NCI-H748 (cell line): Measurements from ENCODE around the gene RNF223.
"Not testable (repeated sequence)": the region's sequence is repeated elsewhere in the genome, so short reads cannot be mapped to it uniquely, and the experiment has no call there.

Experiments used
- DNase-seq: peaks from one replicate; lab custom pipeline; 2025; ENCODE audit not compliant: unreplicated experiment; lab: John Stamatoyannopoulos, UW

Gene RNF223

DNA sequence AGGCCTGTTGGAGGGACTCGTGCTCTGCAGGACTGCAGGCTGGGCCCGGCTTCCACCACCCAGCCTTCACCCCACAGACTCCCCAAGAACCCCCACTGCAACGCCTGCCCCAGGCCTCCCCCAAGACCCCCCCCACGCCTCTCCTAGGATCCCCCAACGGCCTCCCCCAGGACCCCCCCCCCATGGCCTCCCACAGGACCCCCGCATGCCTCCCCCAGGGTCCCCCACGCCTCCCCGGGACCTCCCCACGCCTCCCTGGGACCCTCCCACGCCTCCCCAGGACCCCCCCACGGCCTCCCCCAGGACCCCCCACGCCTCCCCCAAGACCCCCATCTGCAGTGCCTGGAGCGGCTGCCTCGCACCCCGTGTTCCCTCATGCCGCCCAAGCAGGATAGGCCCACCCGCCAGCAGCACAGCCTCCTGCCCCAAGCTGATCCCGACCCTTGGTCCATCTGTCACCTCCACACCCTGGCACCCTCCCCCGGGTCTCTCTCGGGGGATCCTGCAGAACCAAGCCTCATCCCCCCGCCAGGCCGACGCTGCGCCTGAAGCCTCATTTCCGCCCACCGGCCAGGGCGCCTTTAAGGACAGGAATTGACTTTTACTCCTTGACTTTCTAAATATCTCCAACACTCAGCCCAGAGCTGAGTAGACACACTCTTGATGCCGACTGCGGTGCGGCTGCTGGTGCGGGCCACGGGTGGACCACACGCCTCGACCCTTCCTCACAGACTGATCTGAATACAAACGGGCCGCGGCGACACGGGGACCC is 14.1 kb upstream of the RNF223 start:
- no peak for DNase-seq

DNA sequence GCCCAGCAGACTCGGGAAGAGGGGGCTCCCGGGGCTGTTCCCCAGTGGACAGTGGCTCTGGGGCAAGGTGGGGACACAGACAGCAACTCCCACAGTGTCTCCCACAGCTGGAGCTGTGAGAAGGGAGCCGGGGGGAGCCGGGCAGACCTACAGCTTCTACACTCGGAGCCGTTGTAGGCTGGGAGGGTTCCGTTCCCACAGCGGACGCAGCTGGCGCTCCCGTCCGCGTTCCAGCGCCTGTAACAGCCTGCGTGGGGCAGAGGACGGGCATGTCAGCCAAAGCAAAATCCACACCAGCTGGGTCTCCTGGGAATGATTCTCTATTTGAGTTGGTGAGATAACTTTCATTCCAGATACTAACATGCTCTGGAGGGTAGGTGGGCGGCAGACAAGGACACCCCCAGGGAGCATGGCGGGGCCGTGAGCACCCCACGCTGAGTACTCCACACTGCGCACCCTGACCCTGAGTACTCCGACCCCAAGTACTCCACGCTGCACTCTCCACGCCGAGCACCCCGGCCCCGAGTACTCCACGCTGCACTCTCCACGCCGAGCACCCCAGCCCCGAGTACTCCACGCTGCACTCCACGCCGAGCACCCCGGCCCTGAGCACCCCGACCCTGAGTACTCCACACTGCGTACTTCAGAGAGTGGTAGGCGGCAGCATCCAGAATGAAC is 13.4 kb upstream of the RNF223 start:
- no peak for DNase-seq

DNA sequence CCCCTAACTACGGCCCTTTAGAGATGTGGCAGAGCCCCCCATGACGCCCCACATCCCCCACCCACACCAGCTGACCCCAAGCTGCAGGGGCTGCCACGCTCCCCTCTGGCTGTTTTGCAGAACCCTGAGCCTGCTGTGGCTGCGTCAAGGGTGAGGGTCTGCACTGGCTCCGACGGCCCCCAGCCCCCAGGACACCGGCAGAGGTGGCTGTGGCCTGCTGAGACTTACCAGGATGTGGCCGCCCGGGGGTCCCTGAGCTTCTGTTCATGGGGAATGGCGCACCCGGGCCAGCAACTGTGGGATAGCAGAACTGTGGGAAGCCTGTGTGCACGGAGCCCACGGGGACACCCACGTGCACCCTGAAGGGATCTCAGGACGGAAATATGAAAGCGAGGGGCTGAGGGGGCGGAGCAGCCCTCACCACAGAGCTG is 12.8 kb upstream of the RNF223 start:
- DNase-seq = no peak

DNA sequence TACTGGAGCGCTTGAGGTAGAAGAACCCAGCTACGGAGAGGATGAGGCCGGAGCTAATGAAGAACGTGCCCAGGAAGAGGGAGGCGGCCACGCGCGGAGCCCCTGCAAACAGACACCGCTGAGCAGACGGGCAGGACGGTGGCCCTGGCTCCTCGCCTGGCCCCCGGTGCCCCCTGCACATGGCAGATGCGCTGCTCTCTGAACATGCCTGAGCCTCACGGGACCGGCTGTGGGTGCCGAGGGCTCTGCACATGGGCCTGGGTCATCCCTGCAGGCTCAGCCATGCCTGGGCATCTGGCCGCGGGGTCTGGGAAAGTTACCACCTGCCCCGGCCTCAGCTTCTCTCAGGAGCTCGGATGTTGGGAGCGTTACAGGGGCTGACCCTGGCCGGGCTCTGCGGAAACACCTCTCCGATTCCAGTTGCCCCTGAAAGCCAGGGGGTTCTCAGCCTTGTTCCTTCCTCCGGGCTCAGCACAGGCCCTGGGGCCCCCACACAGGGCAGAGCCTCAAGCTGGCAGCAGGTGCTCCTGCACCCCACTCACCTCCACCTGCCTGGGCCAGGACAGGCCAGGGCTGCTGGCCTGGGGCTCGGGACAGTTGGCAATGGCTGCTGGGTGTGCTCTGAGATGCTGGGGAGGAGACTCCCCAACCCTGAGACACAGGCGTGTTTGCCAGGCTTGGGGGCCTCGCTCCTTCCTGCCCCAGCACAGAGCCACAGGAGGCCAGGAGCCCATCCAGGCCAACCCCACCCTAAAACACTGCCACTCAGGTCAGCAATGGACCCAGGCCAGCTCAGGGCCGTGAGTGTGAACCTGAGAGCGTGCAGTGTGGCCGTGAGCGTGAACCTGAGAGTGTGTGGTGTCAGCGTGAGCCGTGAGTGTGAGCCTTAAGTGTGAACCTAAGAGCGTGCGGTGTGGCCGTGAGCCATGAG is 12.1 kb upstream of the RNF223 start:
- DNase-seq = no peak

DNA sequence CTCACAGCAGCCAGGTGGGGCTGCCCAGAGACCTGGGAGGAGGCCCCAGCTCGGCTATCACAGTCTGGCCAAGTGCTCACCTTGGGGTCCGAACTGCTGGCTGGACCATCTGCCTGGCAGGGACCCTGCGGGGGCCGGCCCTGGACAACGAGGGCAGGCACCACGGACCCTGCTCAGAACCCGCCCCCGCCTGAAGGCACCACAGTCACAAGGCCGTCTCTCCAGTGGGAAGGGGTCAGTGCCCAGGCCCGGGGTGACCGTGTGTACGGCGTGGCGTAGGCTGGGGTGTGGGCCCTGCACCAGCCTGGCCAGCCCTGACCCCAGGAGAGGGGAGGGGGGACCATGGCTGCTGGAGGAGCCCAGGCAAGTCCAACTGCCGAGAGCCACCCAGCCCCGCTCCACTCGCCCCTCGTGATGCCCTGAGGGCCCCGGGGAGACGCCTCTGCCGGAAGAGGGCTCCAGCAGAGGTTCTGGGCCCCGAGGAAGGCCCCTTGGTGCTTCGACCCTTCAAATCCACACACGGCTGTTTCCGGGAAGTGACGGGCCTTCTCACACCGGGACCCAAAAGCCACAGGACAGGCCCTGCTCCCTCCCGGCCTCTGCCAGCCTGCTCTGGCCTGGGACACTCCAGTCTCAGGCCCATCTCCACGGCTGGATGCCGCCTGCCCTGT is 11.2 kb upstream of the RNF223 start:
- no peak for DNase-seq

DNA sequence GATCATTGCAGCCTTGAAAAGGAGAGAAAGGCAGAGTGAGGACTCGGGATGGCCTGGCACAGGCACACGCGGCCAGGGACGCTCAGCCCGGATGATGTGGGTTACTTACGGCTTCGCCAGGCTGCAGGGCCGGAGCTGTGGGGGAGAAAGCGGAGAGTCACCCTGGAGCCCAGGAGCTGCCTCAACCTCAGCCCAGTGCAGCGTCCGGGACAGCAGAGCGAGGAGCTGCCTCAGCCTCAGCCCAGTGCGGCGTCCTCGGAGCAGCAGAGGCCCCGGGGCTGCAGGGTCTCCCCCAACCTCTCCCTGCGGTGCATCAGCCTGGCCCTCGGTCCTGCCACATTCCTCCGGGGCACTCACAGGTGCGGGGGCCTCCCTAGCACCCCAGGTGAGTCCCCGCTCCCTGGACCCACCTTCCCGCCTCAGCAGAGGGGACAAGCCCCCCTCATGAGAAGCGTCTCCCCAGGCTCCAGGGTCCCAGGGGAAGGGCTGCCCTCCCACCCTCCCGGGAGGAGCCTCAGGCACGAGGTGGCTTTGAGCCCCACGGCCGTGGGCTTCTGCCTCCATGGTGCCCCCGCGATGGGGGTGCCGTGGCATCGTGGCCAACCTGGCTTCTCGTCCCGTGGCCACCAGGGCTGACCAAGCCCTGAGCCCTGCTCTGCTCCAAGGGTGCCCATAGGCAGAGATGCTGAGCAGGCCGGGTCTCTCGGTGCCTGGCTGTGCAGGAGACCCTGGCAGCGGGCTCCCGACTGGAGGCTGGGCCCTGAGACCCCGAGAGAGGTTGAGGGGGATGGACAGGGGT is 10.5 kb upstream of the RNF223 start:
- DNase-seq = no peak

DNA sequence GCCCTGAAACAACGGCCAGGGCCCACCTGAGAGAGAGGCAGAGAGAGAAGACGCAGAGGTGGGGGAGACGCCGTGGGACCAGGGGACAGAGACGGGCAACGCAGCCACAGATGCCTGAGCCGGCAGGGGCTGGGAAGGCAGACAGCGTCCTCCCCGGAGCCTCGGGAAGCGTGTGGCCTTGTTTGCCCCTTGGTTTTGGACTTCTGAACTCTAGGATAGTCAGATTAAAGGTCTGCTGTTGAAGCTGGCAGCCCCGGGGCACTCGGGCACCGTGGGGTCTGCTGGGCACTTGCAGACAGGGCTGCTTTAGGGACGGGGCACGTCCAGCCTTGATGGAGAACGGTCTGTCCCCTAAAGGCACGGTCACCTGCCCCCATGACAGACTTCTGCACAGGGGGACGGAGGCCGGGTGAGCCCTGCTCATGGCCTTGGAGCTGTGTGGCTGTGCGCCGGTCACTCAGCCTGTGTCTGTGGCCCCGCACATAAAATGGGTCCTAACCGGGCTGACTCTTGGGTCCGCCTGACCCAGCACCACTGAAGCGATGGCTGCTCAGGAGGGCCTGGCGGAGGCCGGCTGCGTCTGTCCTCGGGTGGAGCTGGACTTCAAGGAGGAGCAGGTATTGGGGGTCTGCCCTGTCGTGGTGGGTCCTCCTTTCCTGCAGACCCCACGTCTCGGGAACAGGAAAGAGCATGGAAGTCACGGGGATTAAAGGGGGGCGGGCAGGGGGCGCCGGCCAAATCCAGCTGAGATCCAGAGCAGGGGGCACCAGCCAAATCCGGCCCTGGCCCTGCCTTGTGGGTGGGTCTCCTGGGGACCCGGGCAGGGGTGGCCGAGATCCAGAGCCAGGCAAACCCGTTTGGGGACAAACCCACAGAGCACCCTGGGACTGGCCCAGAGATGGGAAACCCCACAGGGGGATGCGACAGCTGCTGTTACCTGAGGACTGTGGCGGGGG is 9.6 kb upstream of the RNF223 start:
- DNase-seq = no peak

DNA sequence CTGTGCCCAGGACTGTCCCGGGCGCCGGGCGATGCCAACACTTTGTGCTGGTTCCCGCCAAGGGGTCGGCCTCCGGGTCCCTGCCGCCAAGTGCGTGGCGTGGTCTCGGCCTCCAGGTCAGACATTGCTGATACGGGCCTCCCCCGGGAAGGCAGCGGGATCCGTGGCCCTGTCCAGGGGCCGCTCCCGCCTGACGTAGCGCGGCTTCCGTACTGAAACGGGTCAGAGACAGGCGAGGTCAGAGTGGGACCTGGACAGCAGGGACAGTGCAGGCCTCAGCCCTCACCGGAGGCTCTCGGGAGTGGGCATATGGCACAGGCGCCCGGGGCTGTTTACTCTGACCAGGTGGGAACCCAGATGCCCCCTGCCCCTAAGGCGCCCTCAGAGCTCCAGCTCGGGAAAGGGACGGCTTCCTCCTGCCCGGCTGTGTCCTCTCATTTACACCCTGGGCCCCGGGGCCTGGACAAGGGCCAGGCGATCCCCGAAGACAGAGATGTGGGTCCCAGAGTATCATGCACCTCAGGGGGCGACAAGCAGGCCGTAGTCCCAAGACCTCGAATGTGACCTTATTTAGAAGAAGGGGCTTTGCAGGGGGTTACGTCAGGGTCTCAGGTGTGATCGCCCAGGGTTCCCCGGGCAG is 8.8 kb upstream of the RNF223 start:
- no peak for DNase-seq

DNA sequence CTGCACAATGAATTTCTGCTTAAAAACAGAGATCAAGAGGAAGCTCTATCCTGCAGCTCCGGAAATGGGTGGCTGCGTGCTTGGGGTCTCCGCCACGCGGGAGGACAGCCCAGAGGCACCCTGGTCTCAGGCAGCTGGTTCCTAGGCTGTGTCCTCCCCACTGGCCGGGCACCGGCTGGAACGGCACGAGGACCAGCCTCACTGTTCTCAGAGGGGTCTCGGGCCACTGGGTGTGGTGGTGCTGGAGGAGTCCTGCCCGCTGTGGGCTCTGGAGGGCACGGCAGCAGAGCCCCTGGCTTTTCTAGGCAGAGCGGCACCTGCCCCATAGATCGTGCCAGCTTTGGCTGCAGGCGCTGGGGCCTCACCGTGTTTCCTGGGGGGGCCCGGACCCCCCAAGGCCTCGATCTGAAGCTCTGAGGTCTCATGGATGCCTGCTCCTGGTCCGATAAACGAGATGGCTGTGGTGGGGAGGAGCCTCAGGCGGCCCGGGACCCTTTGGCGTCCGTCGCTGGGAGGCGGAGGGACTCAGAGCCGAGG is 8.2 kb upstream of the RNF223 start:
- no peak for DNase-seq

DNA sequence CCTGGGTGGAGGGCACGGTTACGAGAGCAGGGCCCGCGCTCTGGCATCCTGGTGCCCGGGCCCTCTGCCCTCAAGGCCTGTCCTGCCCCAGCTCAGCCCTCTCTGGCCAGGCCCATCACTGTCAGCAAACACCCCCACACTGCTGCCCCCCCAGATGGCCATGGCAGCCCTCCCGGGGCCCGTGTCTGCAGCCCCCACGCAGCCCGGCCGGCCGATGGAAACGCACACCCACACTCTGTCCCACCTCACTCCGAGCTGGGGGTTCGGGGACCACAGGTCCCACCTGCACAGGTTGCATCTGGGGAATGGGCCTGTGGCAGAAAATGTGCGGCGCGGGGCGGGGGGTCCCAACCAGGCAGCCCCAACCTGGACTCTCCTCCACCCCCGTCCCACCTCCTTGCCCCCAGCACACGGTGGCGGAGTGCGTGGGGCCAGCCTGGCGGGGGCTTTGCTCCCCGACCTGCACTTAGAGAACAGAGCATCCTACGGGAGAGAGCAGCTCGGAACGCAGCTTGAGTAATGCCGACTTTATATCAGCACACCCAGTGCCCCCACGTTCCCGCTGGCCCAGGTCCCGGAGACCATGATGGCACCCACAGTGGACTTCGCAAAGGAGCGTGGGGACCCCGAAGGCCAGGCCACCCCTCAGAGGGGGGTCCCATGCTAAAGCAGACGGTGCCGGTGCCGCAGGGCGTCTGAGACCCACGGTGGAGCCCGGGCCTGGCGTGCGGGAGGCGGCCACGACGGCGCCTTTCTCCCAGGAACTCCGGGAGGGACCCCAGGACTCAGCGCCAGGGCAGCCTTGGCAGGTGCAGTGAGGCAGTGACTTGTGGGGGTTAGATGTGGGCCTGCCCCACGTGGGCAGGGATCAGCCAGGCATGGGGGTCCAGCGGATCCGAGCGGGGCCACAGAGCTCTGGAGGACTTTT is 7.5 kb upstream of the RNF223 start:
- DNase-seq = no peak

DNA sequence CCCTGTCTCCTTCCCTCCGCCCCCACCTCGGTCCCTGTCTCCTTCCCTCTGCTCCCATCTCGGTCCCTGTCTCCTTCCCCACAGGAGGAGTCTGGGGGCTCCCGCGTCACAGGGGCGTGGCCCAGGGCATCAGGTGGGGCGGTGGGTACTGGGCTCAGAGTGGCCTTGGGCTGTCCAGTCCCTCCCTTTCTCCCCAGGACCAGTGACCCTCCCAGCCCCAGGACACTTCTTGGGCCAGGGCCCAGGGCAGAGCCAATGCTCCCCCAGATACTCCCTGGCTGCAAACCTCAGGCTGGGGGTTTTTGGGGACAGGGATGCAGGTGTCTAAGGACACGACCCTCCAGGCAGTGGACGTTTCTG is 6.8 kb upstream of the RNF223 start:
- no peak for DNase-seq

DNA sequence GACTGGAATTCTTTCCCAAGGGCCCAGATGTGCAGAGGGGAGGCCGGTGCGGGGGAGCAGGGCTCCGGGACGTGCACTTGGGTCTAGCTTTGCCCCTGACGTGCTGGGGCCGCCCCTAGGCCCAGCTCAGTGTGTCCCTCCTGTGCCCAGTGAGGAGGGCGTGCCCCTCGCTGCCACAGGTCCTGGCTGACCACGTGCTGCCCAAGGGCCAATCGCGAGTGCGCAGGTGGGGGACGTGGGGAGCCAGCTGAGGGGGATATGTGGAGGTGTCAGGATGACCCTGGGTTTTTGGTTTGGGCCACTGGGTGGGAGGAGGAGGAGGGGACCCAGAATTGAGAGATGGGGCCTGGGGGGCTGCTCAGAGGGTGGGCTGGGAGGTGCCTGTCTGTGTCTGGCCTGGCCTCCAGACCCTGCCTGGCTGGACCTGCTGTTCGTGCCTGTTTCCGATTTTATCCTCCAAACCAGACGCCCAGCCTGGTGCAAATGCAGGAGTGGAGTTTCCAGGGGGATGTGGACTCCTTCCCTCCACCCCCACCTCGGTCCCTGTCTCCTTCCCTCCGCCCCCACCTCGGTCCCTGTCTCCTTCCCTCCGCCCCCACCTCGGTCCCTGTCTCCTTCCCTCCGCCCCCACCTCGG is 6.1 kb upstream of the RNF223 start:
- DNase-seq = peak; percentile 52

DNA sequence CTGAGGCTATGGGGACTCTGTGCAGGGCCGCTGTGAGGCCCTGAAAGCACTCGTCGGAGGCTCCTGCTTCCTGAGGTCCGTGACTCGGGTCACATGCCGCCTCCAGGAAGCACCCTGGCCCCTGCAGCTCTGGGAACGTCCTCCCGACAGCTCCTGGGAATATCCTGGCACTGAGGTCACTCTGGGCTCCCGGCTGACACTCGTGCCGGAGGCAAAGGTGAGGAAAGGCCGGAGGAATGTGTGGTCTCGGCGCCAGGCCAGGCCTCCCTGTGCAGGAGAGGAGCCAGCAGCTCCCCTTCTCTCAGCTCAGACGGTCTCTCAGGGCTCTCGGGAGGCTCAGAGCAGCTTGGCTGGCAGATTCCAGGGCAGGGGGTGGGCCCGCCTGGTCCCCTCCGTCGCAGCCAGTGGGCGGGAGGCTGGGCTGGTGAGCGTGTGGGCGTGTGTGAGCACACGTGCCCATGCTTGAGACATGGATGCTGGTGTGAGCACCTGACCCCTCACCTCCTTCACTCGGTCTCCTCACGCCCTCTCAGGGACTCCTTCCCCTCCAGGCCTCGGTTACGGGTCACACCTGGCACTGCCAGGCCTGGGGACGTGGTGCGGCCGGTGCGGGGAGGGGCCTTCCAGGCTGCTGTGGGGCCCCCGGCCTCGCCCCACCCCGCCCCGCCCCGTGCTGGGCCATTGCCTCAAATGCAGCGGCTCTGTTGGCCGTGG is 5.5 kb upstream of the RNF223 start:
- DNase-seq = peak; percentile 58

DNA sequence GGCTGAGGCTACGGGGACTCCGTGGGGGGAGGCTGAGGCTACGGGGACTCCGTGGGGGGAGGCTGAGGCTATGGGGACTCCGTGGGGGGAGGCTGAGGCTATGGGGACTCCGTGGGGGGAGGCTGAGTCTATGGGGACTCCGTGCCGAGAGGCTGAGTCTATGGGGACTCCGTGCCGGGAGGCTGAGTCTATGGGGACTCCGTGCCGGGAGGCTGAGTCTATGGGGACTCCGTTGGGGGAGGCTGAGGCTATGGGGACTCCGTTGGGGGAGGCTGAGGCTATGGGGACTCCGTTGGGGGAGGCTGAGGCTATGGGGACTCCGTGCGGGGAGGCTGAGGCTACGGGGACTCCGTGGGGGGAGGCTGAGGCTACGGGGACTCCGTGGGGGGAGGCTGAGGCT is 3.3 kb upstream of the RNF223 start:
- not testable (repeated sequence) for DNase-seq

DNA sequence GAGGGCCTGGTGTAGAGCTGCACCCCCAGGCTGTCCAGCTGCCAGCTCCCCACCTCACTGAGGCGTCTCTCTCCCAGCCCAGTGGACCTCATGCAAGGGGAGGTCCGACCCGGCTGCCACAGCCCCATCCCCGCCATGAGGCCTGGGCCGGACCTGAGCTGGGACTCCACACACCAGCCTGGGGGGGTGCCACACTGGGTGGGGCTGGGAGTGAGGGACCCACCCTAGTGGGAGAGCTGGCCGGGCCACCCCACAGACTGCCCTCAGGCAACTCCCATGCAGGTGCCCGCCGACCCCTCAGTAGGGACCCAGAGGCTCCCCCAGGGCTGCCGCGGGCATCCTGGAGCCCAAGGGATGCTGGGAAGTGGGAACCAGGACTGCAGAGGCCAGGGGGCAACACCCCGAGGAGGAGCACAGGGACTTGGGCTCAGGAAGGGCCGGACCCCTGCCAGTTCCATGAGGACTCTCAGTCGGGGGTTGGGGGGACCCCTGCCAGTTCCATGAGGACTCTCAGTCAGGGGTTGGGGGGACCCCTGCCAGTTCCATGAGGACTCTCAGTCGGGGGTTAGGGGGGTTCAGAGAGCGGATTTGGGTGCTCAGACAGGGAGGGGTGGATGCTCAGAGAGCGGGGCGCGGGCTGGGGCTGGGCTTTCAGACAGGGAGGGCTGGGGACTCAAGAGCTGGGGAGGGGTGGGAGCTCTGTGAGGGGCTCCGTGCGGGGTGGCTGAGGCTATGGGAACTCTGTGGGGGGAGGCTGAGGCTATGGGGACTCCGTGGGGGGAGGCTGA is 1.2 kb upstream of the RNF223 start:
- DNase-seq = no peak
